Gastroesophageal sphincter (tissue), 4 donors: ENCODE results near the gene NOP53. TPM values are rescaled to one million over a fixed set of nuclear protein-coding genes. Genes with fewer than 3 reads are reported as not detected.
"Not testable (repeated sequence)": the region's sequence is repeated elsewhere in the genome, so short reads cannot be mapped to it uniquely, and the experiment has no call there.

Experiments used
- ATAC-seq: fragments of 150-250 bp; one replicate; pipeline ENCODE4 v1.9.1; 2016; ENCODE audit warnings: mild to moderate bottlenecking, moderate library complexity
- H3K27ac ChIP-seq, 4 donors: fragments of 200-600 bp; sonication (generic) in 3 of 4; 1 replicate in 3 of 4; 2 replicates in 1 of 4; pipeline ENCODE4 v1.5.1; 2016 to 2019
- H3K27me3 ChIP-seq: fragments of 200-600 bp; sonication (generic); one replicate; pipeline ENCODE4 v1.5.1; 2019
- H3K36me3 ChIP-seq, 2 donors: fragments of 200-600 bp; sonication (generic); one replicate each; pipeline ENCODE4 v1.5.1; 2019; ENCODE audit warnings: control low read depth in 1 of 2
- H3K4me1 ChIP-seq, 3 donors: fragments of 200-600 bp; sonication (generic); 1 replicate in 2 of 3; 2 replicates in 1 of 3; pipeline ENCODE4 v1.5.1; 2016 to 2019; ENCODE audit warnings: control low read depth in 2 of 3
- H3K4me3 ChIP-seq, 2 donors: fragments of 200-600 bp; sonication (generic); one replicate each; pipeline ENCODE4 v1.5.1; 2019; ENCODE audit warnings: mild to moderate bottlenecking in 1 of 2, moderate library complexity in 1 of 2
- H3K9me3 ChIP-seq, 3 donors: fragments of 200-600 bp; sonication (generic); one replicate each; pipeline ENCODE4 v1.5.1; 2017 to 2019; ENCODE audit warnings: control low read depth in 2 of 3
- EP300 ChIP-seq: sonication (generic); formaldehyde crosslinking; IDR thresholded peaks from one replicate; pipeline ENCODE4 v1.6.1; 2017; ENCODE audit warnings: antibody characterized with exemption, mild to moderate bottlenecking
- POLR2A ChIP-seq, 2 donors: fragments of 450-650 bp; IDR thresholded peaks; one replicate each; pipeline ENCODE4 v1.6.1; 2017; ENCODE audit warnings: antibody characterized with exemption in 2 of 2, mild to moderate bottlenecking in 2 of 2, moderate library complexity in 1 of 2
- POLR2AphosphoS5 ChIP-seq: sonication (generic); formaldehyde crosslinking; IDR thresholded peaks from one replicate; pipeline ENCODE4 v1.6.1; 2017; ENCODE audit warnings: antibody characterized with exemption
- WGBS, 2 donors: methylation state at CpG; one replicate each; pipeline ENCODE4 v1.1.5; 2018; ENCODE audit warnings: low coverage in 1 of 2; 5-methylcytosine and 5-hydroxymethylcytosine counted together
- total RNA-seq, 4 donors: library from RNA; depleted of rRNA; stranded (reverse); fragments of >200 nt; gene quantifications; one replicate each; pipeline ENCODE4 v1.1.0, GENCODE V29; 2016
- TF ChIP-seq, protein P1 (sequence below), 4 experiments: fragments of 200-600 bp in 2 of 4; fragments of 450-650 bp in 2 of 4; sonication (generic) in 1 of 4; IDR thresholded peaks; one replicate each; pipeline ENCODE4 v1.5.1; 2017 to 2019; ENCODE audit warnings: antibody characterized with exemption in 4 of 4, mild to moderate bottlenecking in 2 of 4, moderate library complexity in 2 of 4

NOP53 gene
- total RNA-seq, 4 donors from 2014 or later = 332 to 592 (median 362) TPM

DNA sequence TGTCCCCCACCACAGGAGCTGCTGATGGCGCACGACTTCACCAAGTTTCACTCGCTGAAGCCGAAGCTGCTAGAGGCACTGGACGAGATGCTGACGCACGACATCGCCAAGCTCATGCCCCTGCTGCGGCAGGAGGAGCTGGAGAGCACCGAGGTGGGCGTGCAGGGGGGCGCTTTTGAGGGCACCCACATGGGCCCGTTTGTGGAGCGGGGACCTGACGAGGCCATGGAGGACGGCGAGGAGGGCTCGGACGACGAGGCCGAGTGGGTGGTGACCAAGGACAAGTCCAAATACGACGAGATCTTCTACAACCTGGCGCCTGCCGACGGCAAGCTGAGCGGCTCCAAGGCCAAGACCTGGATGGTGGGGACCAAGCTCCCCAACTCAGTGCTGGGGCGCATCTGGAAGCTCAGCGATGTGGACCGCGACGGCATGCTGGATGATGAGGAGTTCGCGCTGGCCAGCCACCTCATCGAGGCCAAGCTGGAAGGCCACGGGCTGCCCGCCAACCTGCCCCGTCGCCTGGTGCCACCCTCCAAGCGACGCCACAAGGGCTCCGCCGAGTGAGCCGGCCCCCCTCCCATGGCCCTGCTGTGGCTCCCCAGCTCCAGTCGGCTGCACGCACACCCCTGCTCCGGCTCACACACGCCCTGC is 4.4 kb upstream of the NOP53 start:
- Histone ChIP-seq H3K4me3 (no peak overlapping the region), H3K27ac (peak overlapping the region in 3 of 4 donors; percentile 94 to 98 (median 98)), H3K4me1 (peaks cover 0 to 38% (median 14%) of the 10 kb centered on the region in 3 donors), H3K36me3 (peaks cover 0 to 61% of the 10 kb centered on the region in 2 donors), H3K9me3 (no peaks in the 10 kb centered on the region), H3K27me3 (no peaks in the 10 kb centered on the region)
- no peak for TF ChIP-seq POLR2A (IDR thresholded peaks at IDR 0.05)
- no peak for TF ChIP-seq POLR2AphosphoS5
- TF ChIP-seq, protein P1, sequence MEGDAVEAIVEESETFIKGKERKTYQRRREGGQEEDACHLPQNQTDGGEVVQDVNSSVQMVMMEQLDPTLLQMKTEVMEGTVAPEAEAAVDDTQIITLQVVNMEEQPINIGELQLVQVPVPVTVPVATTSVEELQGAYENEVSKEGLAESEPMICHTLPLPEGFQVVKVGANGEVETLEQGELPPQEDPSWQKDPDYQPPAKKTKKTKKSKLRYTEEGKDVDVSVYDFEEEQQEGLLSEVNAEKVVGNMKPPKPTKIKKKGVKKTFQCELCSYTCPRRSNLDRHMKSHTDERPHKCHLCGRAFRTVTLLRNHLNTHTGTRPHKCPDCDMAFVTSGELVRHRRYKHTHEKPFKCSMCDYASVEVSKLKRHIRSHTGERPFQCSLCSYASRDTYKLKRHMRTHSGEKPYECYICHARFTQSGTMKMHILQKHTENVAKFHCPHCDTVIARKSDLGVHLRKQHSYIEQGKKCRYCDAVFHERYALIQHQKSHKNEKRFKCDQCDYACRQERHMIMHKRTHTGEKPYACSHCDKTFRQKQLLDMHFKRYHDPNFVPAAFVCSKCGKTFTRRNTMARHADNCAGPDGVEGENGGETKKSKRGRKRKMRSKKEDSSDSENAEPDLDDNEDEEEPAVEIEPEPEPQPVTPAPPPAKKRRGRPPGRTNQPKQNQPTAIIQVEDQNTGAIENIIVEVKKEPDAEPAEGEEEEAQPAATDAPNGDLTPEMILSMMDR (IDR thresholded peaks at IDR 0.05) = no peak
- no peak for TF ChIP-seq EP300
- ATAC-seq = no peak
- WGBS, 2 donors = 77 to 83% methylated on average over 10 to 15 of the region's 48 CpGs

DNA sequence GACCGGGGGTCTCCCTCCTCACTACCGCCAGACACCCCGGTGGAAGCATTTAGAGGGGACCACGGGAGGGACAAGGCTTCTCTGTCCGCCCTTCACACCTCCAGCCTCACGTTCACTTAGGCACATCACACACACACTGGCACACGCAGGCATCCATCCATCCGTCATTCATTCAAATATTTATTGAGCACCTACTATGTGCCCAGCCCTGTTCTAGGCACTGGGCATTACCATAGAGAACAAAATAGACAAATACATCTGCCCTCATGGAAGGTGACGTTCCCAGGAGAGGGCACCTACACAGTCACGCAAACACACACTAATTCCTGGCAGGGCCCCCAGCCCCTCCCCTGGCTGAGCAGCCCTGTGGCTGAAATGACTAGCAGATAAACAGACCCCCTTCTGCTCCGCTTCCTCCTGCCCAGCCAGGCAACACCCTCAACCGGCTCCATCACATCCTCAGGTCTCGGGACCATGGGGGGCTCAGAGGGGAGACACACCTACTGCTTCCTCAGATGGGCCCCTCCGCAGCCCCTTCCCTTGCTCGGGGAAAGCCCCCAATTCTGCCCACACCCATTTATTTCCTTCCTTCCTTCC is 3.7 kb upstream of the NOP53 start:
- Histone ChIP-seq H3K27me3 (no peaks in the 10 kb centered on the region), H3K27ac (peak overlapping the region; percentile 94 to 98 (median 97)), H3K4me3 (no peak overlapping the region), H3K36me3 (peaks cover 0 to 56% of the 10 kb centered on the region in 2 donors), H3K4me1 (peaks cover 0 to 44% (median 20%) of the 10 kb centered on the region in 3 donors), H3K9me3 (no peaks in the 10 kb centered on the region)
- TF ChIP-seq POLR2A (IDR thresholded peaks at IDR 0.05) (no peak), POLR2AphosphoS5 (no peak), EP300 (no peak)
- TF ChIP-seq, protein P1 (IDR thresholded peaks at IDR 0.05) = no peak
- whole genome bisulfite sequencing, 2 donors = 61 to 76% methylated on average over 2 to 14 of the region's 15 CpGs
- ATAC-seq = no peak

DNA sequence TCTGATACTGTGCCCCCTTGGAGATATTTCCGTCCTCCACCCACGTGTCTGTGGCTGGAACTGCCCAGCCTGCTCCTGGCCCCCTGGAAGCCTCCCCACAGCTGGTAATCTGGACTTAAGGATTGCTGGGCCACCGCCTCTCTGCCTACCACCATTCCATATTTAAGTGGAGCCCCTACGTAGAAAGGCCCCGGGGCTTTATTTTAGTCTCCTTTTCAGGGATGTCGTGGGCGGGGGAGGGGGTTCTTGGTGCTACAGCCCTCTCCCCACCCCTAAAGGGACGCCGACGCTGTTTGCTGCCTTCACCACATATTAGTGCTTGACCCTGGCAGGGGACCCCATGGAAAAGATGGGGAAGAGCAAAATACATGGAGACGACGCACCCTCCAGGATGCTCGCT is 2.7 kb upstream of the NOP53 start:
- Histone ChIP-seq H3K36me3 (peaks cover 0 to 56% of the 10 kb centered on the region in 2 donors), H3K27ac (peak overlapping the region; percentile 94 to 98 (median 97)), H3K4me1 (peaks cover 0 to 53% (median 25%) of the 10 kb centered on the region in 3 donors), H3K4me3 (peak overlapping the region in 1 of 2 donors; percentile 45), H3K9me3 (no peaks in the 10 kb centered on the region), H3K27me3 (no peaks in the 10 kb centered on the region)
- TF ChIP-seq POLR2A (IDR thresholded peaks at IDR 0.05) (no peak), EP300 (no peak), POLR2AphosphoS5 (no peak)
- TF ChIP-seq, protein P1 (IDR thresholded peaks at IDR 0.05) = no peak
- WGBS, 2 donors = 10% methylated on average over 3 of the region's 13 CpGs; no CpG with 5 or more reads in 1 of the 2 donors
- ATAC-seq = no peak

DNA sequence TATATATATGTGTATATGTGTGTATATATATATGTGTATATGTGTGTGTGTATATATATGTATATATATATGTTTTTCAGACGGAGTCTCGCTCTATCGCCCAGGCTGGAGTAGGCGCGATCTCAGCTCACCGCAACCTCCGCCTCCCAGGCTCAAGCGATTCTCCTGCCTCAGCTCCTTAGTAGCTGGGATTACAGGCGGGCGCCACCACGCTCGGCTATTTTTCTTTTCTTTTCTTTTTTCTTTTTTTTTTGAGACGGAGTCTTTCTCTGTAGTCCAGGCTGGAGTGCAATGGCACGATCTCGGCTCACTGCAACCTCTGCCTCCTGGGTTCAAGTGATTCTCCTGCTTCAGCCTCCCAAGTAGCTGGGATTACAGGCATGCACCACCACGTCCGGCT is 783 bp downstream of the NOP53 start:
- H3K36me3 ChIP-seq = peaks cover 0 to 56% of the 10 kb centered on the region in 2 donors
- 60 to 66% methylated on average over 3 to 17 of the region's 17 CpGs for WGBS, 2 donors
- H3K4me1 ChIP-seq = peaks cover 0 to 78% (median 25%) of the 10 kb centered on the region in 3 donors
- not testable (repeated sequence) for ATAC-seq, H3K9me3 ChIP-seq, H3K27me3 ChIP-seq
- peak overlapping the region; percentile 65 to 67 for H3K4me3 ChIP-seq
- H3K27ac ChIP-seq = peak overlapping the region in 2 of 4 donors; percentile 94 to 98

DNA sequence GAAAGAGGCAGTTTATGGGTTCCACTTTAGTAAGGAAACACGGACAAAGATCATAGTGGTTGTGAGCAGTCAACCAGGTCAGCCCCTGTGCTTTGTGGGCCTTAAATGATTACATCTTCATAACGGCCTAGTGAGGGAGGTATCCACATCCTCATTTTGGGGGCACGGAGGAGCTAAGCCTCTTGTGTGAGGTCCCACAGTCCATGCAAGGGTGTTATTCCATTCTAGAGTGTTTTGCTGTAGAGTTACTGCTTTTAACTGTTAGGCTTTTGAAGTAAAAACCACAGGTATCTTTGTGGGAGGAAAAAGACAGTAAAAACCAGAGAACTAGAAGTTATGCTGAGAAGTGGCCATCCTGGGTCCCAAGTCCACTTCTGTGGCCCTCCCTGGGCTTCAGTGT is 4.0 kb downstream of the NOP53 start:
- no peaks in the 10 kb centered on the region for H3K9me3 ChIP-seq
- H3K4me3 ChIP-seq = no peak overlapping the region
- 72 to 88% methylated on average over 1 to 3 of the region's 3 CpGs for WGBS, 2 donors
- H3K36me3 ChIP-seq = peaks cover 0 to 78% of the 10 kb centered on the region in 2 donors
- no peak overlapping the region for H3K27ac ChIP-seq
- no peak for TF ChIP-seq POLR2A (IDR thresholded peaks at IDR 0.05)
- no peak for TF ChIP-seq POLR2AphosphoS5
- no peak for TF ChIP-seq EP300
- TF ChIP-seq, protein P1 (IDR thresholded peaks at IDR 0.05) = no peak
- peaks cover 0 to 52% (median 12%) of the 10 kb centered on the region in 3 donors for H3K4me1 ChIP-seq
- ATAC-seq = no peak
- no peaks in the 10 kb centered on the region for H3K27me3 ChIP-seq
